HG03135 (cell line): ENCODE data around the gene FAM83E.

ENCODE experiments used
- ATAC-seq: cut with Tn5 transposase; IDR thresholded peaks from one replicate; pipeline ENCODE4 v1.9.1; 2021; ENCODE audit warnings: mild to moderate bottlenecking, moderate library complexity; ENCODE audit not compliant: unreplicated experiment

FAM83E gene

DNA sequence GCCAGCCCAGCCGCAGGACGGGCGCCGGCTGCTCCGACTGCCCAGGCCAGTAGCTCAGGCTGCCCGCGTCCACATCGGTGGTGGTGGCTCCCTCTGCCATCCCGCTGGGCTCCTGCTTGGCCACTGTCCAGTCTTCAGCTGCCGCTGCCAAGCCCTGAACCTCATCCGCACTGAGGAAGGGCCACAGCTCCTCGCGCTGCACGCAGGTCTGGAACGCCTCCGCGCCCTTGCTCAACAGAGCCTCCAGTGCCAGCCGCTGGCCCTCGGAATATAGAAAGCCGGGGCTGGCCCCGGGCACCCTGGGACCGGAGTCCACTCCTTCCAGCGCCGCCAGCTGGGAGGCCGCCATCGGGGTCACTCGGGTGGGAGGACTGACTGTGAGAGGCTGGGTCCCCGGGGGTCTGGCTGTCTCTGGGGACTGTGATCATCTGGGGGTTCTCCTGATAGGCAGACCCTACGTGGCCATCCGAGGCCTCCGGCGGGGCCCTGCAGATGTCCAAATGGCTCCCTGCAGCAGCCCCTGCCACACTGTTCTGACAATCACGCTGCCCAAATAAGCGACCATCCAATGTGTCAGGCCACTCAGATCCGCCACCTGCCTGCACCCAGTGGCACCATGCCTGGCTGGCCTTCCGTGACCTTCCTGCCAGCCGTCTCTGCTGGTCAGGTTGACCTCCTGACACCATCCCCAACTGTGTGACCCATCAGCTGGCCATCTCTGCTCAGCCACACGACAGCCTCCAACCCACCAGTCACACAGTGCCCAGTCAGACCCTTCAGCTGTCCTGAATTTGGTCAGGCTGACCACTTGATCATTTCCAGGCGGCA lies 1.6 kb downstream of the FAM83E start:
- ATAC-seq: no peak

DNA sequence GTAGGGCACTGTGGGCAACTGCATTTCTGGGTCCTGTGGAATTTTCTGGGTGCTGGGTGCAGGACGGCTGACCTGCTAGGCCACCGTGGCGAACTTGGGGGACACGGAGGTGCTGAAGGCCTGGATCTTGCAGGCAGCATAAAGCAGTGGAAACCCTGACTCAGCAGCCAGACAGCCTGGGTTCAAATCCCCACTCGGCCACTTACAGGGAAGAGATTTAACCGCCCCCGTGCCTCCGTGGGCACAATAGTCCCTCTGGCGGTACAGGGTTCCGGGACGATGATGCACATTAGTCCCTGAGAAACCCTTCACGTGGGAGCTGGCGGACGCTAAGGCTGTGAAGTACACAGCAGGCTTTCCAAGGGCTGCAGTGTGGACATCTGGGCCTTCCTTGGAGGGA lies 3.0 kb downstream of the FAM83E start:
- no peak for ATAC-seq

DNA sequence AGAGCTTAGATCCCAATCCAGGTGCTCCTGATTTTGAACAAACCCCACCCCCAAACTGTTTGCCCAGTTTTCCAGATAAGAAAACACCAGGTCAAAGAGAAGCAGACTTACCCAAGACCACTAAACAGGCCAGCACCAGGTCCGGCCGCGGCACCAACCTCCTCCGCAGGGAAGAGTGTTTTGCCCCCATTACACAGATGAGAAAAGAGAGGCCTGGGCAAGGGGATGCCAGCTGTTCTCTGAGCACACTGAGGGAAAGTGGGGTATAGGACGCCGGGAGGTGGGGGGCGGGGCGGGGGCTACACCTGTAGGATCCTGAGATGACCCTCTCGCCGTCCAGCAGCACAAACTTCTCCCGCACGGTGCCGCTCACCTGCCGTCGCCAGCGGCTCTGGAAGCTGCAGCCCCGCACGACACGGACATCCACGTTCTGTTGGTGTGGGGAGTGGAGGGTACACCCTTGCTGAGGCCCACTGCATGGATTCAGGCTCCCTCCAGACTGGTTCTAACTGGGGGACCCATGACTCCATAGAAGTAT lies 5.2 kb downstream of the FAM83E start:
- ATAC-seq: no peak

DNA sequence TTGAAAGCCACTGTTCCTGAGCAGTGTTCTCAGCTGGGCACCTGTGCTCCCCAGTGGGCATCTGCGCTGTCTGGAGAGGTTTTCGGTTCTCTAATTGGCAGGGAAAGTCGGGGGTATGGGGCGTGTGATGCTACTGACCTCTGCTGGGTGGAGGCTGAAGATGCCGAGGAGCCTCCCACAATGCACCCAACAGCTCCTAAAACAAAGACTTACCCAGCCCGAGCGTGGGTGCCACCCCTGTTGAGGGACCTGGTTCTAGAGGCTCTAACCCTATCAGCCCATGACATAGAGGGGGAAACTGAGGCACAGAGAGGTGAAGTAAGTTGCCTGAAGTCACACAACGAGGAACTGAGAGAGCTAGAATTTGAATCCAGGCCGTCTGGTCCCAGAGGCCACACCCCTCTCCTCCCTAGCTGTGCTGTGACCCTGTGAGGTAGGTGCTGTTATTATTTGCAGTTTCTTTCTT lies 6.0 kb downstream of the FAM83E start:
- no peak for ATAC-seq

DNA sequence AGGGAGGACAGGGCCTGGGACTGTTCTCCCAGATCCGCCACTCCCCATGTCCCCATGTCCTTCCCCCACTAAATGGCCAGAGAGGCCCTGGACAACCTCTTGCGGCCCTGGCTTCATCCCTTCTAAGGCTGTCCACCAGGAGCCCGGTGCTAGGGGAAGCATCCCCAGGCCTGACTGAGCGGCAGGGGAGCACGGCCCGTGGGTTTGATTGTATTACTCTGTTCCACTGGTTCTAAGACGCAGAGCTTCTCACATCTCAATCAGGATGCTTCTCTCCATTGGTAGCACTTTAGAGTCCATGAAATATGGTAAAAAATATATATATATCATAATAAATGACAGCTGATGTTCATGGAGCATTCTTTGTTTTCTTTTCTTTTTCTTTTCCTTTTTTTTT lies 7.5 kb downstream of the FAM83E start:
- no peak for ATAC-seq

DNA sequence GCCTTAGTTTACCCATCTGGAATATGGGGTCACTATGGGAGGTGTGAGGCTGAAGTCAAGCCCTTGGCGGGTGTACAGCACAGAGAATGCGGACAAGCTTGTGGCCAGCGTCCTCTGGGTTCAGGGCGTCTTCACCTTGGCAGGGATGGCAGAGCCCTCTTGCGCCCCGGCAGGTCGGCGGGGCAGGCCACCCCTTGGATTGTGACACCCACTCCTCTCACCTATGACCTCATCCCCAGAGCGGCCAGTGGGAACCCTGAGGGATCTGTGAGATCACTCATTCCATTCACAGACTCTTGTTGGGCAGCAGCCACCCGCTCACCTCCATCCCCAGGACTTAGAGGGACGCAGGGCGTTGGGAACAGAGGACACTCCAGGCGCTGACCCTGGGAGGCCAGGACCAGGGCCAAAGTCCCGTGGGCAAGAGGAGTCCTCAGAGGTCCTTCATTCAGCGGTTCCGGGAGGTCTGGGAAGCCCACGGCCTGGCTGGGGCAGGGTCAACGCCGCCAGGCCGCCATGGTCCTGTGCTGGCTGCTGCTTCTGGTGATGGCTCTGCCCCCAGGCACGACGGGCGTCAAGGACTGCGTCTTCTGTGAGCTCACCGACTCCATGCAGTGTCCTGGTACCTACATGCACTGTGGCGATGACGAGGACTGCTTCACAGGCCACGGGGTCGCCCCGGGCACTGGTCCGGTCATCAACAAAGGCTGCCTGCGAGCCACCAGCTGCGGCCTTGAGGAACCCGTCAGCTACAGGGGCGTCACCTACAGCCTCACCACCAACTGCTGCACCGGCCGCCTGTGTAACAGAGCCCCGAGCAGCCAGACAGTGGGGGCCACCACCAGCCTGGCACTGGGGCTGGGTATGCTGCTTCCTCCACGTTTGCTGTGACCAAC lies 8.2 kb downstream of the FAM83E start, which contains the start of gene SPACA4:
TSS of gene SPACA4 (plus strand) at position 280 of the 896 bp plus-strand sequence. CDS start at position 517, 237 bp downstream.
- ATAC-seq: no peak

DNA sequence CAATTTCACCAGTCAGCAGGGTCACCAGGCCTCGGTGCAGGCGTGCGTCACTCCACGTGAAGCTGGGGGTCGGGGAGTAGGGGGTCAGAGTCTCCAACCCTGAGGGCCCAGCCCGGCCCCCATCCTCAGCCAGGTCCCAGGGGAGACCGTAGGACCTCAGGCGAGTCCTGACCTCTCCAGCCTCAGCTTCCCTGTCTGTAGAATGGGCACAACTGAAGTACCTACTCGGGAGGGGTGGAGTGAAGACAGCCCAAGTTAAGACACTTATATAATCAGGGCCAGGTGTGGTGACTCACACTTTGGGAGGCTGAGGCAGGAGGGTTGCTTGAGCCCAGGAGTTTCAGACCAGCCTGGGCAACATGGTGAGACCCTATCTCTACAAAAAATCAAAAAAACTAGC lies 11.0 kb downstream of the FAM83E start:
- no peak for ATAC-seq

DNA sequence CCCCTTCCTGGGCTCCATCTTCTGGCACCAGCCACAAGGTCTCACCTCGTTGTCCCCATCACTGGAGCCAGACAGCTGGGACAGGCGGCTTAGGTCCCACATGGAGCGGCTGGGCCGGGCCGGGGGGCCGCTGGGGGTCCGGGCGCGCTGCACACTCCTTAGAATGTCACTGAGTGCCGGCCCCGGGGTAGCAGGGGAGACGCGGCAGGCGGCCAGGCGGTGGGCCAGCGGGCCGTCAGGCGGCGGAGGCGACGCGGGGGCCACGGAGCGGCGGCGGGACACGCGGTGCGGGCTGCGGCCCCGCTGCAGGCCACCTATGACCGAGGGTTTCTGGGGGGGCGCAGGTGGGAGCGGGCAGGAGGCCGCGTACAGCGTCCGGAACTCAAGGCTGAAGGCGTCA lies 11.4 kb downstream of the FAM83E start:
- ATAC-seq: no peak

DNA sequence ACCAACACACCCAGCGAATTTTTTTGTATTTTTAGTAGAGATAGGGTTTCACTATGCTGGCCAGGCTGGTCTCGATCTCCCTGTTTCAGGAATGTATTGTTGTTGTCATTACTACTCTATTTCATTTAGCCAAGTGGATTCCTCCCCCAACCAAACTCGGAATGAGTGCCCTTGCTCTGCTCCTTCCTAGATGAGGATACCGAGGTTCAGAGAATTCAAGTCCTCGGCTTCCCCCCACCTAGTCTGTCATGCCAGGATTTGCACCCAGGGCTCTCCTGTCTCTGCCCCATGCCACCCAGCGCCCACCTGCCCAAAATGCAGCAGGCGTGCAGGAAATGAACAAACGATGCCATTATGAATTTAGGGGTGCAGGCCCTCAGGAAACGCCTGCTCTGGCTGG lies 11.9 kb downstream of the FAM83E start:
- ATAC-seq: no peak

DNA sequence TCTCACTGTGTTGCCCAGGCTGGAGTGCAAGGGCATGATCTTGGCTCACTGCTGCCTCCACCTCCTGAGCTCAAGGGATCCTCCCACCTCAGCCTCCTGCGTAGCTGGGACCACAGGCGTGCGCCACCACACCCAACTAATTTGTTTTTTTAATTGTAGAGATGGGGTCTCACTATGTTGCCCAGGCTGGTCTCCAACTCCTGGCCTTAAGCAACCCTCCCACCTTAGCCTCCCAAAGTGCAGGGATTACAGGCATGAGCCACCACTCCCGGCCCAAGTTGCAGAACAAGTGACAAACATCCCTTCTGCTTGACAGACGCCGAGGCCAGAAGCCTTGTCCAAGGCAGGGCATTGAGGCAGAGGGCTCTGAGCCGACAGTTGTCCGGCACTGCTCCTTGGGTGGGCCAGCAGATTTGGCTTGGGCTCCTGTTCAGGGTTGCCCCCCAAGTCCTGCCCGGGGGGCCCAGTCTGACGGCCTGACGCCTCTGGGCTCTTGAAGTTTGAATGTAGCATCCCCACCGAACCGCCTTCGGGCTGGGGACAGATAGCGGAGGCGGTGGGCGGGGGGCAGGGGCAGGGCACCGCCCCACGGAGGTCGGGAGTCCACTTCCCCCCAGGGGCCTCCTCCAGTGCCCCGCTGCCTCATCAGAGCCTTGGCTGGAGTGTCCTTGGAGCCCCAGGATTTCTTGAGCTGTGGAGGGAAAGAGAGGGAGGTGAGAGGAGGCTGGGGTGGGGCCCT lies 14.0 kb downstream of the FAM83E start:
- no peak for ATAC-seq

DNA sequence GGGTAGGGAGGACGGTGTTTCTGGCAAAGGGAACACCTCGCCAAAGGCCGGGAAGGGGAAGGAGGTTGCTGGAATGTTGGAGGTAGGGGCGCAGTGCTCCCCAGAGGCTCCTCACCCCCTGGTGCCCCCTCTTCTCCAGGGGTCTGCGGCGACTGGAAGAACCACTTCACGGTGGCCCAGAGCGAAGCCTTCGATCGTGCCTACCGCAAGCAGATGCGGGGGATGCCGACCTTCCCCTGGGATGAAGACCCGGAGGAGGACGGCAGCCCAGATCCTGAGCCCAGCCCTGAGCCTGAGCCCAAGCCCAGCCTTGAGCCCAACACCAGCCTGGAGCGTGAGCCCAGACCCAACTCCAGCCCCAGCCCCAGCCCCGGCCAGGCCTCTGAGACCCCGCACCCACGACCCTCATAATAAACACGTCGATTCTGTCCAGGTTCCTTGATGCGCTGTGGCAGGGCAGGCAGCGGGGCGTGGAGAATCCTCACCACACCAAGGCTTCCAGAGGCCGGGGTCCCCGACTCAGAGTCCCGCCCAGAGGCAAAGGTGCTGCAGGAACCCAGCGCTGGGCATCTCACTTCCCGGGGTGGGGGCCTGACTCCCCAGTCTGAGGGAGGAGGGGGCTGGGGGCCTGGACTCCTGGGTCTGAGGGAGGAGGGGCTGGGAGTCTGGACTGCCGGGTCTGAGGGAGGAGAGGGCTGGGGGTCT lies 15.7 kb downstream of the FAM83E start:
- no peak for ATAC-seq

DNA sequence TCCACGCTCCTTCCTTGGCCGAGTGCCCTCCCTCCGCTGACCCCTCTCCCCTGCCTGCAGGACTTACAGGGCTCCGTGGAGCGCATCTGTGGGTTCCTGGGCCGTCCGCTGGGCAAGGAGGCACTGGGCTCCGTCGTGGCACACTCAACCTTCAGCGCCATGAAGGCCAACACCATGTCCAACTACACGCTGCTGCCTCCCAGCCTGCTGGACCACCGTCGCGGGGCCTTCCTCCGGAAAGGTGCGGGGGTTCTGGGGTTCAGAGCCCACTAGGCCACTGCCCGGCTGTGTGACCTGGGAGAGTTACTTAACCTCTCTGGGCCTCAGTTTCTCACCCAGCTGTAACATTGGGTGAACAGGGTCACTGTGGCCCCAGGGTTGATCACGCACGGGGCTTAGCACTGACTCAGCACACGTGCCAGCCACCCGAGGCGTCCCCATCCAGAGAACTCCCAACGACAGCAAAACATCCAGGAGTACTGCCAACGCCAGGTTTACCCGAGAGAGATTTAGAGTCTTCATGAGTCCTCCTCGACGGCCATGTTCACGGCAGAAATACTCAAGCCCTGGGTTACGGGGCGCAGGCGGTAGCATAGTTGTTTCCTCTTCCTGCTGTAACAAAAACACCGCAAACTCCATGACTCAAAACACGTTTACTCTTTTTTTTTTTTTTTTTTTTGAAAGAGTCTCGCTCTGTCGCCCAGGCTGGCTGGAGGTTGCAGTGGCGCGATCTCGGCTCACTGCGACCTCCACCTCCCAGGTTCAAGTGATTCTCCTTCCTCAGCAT lies 18.0 kb downstream of the FAM83E start:
- ATAC-seq: no peak

DNA sequence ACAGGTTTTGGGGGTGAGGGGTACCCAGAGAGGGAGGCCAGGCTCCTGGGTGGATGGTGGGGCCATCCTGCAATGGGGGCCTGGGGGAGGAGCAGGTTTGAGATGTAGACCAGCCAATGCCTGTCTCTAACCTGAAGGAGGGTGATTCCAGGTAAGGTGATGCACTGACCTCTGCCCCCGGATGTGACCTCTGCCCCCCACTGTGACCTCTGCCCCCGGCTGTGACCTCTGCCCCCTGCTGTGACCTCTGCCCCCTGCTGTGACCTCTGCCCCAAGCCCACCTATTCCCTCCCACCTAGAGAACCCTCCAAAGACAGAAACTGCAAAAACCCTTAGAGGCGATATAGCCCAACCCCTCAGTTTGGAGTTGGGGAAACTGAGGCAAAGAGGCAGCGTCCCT lies 18.6 kb downstream of the FAM83E start:
- no peak for ATAC-seq

DNA sequence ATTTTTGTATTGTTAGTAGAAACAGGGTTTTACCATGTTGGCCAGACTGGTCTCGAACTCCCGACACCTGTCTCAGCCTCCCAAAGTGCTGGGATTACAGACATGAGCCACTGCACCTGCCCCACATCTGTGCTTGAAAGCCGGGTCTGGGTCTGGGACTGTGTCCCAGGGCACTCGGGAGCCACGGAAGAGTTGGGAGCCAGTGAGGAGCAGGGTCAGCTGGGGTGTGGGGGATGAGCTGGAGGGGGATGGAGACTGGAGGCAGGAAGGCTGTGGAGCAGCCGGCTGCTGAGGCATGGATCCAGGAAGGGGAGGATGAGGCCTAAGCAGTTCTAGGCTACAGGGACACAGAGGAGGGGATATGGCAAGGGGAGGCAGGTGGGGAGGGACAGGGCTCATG lies 19.0 kb downstream of the FAM83E start:
- ATAC-seq: no peak

DNA sequence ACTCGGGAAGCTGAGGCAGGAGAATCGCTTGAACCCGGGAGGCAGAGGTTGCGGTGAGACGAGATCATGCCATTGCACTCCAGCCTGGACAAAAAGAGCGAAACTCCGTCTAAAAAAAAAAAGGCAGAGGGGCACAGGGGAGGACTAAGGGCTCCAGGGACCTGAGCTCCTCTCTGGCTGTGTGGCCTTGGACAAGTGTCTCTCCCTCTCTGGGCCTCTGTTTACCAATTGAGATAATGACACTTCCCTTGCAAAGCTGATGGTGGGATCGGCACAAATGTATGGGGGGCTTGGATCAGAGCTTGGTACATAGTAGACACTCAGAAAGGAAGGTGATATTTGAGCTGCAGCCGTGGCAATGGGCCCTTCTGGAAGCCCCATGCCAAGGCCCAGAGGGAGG lies 19.7 kb downstream of the FAM83E start:
- no peak for ATAC-seq

DNA sequence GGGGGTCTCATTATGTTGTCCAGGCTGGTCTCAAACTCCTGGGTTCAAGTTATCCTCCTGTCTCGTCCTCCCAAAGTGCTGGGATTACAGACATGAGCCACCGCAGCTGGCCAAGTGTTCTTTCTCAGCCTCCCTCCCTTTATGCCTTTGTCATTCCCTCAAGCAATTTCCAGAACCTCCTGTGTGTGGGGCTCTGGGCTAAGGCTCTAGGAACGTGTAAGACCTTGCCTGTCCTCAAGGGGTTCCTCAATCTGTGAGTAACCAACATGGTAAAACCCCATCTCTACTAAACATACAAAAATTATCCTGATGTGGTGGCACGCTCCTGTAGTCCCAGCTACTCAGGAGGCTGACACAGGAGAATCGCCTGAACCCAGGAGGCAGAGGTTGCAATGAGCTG lies 23.9 kb downstream of the FAM83E start:
- no peak for ATAC-seq

DNA sequence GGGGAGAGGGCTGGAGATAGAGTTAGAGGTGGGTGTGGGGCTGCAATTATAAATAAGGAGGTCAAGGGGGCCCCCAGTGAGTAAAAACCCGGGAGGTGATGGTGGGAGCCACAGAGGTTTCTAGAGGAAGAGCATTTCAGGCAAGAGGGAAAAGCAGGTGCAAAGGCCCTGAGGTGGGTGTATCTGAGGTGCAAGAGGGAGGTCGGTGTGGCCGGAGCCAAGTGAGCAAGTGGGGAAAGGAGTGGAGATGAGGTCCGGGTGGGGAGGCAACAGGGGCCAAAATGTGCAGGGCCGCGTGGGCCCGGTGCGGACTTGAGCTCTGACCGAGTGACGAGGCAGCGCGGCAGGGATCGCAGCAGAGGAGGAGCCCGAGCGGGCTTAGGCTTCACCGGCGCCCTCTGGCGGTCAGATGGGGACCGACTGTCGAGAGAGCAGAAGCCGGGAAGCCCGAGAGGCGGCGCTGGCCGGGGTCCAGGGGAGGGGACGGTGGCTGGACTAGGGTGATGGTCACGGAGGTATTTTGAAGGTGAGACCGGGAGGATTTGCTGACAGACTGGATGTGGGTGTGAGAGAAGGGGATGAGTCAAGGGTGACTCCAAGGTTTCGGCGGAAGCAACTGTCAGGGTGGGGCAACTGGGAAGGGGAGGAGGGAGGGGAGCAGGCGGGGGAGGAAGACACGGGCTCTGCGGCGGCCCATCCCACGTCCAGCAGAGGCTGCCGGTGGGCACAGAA lies 26.0 kb downstream of the FAM83E start:
- ATAC-seq: no peak

DNA sequence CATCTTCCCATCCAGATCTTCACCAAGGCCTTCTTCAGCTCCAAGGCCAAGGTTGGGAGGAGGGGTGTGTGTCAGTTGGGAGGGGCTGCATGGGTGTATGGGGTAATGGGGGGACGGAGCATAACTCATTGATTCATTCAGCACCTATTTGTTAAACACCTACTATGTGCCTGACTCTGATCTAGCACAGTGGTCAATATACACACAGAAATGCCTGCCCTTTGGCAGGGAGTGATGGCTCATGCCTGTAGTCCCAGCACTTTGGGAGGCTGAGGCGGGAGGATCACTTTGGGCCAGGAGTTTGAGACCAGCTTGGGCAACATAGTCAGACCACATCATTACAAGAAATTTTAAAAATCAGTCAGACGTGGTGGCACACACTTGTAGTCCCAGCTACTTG lies 27.5 kb downstream of the FAM83E start:
- ATAC-seq: no peak

DNA sequence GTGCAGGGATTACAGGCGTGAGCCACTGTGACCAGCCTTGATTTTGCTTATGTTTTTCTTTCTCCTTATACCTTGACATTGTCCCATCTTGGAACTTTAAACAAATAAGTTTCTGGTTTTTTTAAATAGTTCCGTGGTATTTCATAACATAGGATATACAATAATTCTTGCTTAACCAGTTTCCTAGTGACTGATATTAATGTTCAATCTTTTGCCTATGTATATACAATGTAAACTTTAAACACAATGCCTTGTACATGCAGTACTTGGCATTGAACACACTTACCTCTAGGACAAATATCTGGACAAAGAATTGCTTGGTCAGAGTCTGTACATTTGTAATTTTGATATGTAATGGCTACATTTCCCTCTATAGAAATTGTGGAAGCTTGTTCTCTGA lies 32.7 kb downstream of the FAM83E start:
- ATAC-seq: no peak
